ENCODE results near the gene CTSW.
"Not testable (repeated sequence)": the region's sequence is repeated elsewhere in the genome, so short reads cannot be mapped to it uniquely, and the experiment has no call there.

The CTSW gene

DNA sequence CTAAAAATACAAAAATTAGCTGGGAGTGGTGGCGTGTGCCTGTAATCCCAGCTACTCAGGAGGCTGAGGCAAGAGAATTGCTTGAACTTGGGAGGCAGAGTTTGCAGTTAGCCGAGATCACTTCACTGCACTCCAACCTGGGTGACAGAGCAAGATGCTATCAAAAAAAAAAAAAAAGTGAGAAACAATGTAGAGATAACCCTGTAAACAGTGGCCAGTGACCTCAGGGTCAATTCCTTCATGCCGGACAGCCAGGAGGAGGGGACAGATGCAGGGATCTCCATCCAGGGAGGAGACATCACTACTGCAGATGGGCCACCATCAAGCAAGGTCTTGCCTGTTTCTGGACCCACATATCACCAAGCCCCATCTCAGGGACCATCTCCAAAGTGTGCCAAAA lies 31.9 kb upstream of the CTSW start:
- Histone ChIP-seq H3K4me1 (ENCODE audit: insufficient read depth, insufficient read length) (peaks cover 5% of the 10 kb centered on the region), H3K9ac (ENCODE audit: insufficient read length, low read depth) (no peak overlapping the region), H3K27me3 (ENCODE audit: insufficient read depth, insufficient read length) (no peaks in the 10 kb centered on the region), H3K9me3 (ENCODE audit: insufficient read depth, low read length) (peaks cover 19% of the 10 kb centered on the region; the same call in 1 of the 2 replicates), H3K4me3 (ENCODE audit: insufficient read length, low read depth) (no peak overlapping the region), H3K36me3 (ENCODE audit: insufficient read depth, insufficient read length, low read length) (peaks cover 18% of the 10 kb centered on the region)
- DNase-seq (ENCODE audit: low read depth, low spot score), result no peak
- no peak for TF ChIP-seq ZNF274 (IDR thresholded peaks at IDR 0.05; ENCODE audit: low read depth, low read length)
- no peak for TF ChIP-seq YY1 (IDR thresholded peaks at IDR 0.05; ENCODE audit: insufficient read depth, insufficient read length)
- no peak for TF ChIP-seq SUZ12 (IDR thresholded peaks at IDR 0.05; ENCODE audit: extremely low read depth, insufficient read depth, insufficient read length)

DNA sequence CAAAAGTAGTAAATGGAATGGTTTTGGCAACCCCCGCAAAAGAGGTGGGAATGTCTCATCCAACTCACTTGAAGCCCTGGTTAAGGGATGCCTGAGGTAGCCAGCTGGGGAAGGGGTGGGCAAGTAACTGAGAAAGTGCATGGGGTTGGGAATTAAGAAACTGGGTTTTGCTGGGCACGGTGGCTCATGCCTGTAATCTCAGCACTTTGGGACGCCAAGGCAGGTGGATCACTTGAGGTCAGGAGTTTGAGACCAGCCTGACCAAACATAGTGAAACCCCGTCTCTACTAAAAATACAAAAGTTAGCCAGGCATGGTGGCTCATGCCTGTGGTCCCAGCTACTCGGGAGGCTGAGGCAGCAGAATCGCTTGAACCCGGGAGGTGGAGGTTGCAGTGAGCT lies 30.9 kb upstream of the CTSW start:
- not testable (repeated sequence) for H3K9ac ChIP-seq (ENCODE audit: insufficient read length, low read depth); H3K4me3 ChIP-seq (ENCODE audit: insufficient read length, low read depth); H3K4me1 ChIP-seq (ENCODE audit: insufficient read depth, insufficient read length); H3K27me3 ChIP-seq (ENCODE audit: insufficient read depth, insufficient read length); DNase-seq (ENCODE audit: low read depth, low spot score)
- Histone ChIP-seq H3K36me3 (ENCODE audit: insufficient read depth, insufficient read length, low read length) (peaks cover 27% of the 10 kb centered on the region), H3K9me3 (ENCODE audit: insufficient read depth, low read length) (peaks cover 19% of the 10 kb centered on the region; the same call in 1 of the 2 replicates)

- Histone ChIP-seq H3K9ac (ENCODE audit: insufficient read length, low read depth) (no peak overlapping the region), H3K9me3 (ENCODE audit: insufficient read depth, low read length) (peaks cover 19% of the 10 kb centered on the region; the same call in 1 of the 2 replicates), H3K4me1 (ENCODE audit: insufficient read depth, insufficient read length) (peaks cover 8% of the 10 kb centered on the region), H3K27me3 (ENCODE audit: insufficient read depth, insufficient read length) (no peaks in the 10 kb centered on the region), H3K4me3 (ENCODE audit: insufficient read length, low read depth) (no peak overlapping the region), H3K36me3 (ENCODE audit: insufficient read depth, insufficient read length, low read length) (peaks cover 34% of the 10 kb centered on the region)
- no peak for DNase-seq (ENCODE audit: low read depth, low spot score)
- TF ChIP-seq ZNF274 (IDR thresholded peaks at IDR 0.05; ENCODE audit: low read depth, low read length) (no peak), YY1 (IDR thresholded peaks at IDR 0.05; ENCODE audit: insufficient read depth, insufficient read length) (no peak), SUZ12 (IDR thresholded peaks at IDR 0.05; ENCODE audit: extremely low read depth, insufficient read depth, insufficient read length) (no peak)
These were observed 30.3 kb upstream of the CTSW start for GRCh38 chr11:65849366-65849765.

DNA sequence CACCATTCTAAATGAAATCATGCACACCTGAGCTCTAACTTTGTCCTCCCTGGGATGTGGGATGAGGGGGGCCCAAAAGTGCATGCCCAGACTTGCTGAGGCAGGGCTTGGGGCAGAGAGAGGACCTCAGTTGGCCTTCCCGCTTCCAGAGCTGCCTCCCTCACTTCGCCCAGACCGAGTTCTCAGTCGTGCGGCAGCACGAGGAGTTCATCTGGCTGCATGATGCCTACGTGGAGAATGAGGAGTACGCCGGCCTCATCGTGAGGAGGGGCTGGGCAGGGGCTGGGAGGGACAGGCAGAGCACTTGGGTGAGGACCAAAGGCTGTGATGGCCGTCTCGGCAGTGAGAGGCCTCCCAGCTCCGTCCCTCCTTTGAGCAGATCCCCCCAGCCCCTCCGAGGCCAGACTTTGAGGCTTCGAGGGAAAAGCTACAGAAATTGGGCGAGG lies 29.8 kb upstream of the CTSW start:
- peaks cover 38% of the 10 kb centered on the region for H3K36me3 ChIP-seq (ENCODE audit: insufficient read depth, insufficient read length, low read length)

GRCh38 chr11:65850217-65851082 lies 29.2 kb upstream of the CTSW start:
- Histone ChIP-seq H3K9ac (ENCODE audit: insufficient read length, low read depth) (peak overlapping the region; percentile 13), H3K36me3 (ENCODE audit: insufficient read depth, insufficient read length, low read length) (peaks cover 45% of the 10 kb centered on the region), H3K4me1 (ENCODE audit: insufficient read depth, insufficient read length) (peaks cover 8% of the 10 kb centered on the region), H3K27me3 (ENCODE audit: insufficient read depth, insufficient read length) (no peaks in the 10 kb centered on the region), H3K4me3 (ENCODE audit: insufficient read length, low read depth) (no peak overlapping the region), H3K9me3 (ENCODE audit: insufficient read depth, low read length) (peaks cover 19% of the 10 kb centered on the region; the same call in 1 of the 2 replicates)
- no peak for TF ChIP-seq YY1 (IDR thresholded peaks at IDR 0.05; ENCODE audit: insufficient read depth, insufficient read length)
- TF ChIP-seq SUZ12 (IDR thresholded peaks at IDR 0.05; ENCODE audit: extremely low read depth, insufficient read depth, insufficient read length), result no peak
- TF ChIP-seq ZNF274 (IDR thresholded peaks at IDR 0.05; ENCODE audit: low read depth, low read length), result no peak
- no peak for DNase-seq (ENCODE audit: low read depth, low spot score)

More for the DNA sequence above, 29.8 kb upstream of the CTSW start:
- TF ChIP-seq YY1 (IDR thresholded peaks at IDR 0.05; ENCODE audit: insufficient read depth, insufficient read length) (no peak), ZNF274 (IDR thresholded peaks at IDR 0.05; ENCODE audit: low read depth, low read length) (no peak), SUZ12 (IDR thresholded peaks at IDR 0.05; ENCODE audit: extremely low read depth, insufficient read depth, insufficient read length) (no peak)
- H3K4me1 ChIP-seq (ENCODE audit: insufficient read depth, insufficient read length), result peaks cover 8% of the 10 kb centered on the region
- peak overlapping the region; percentile 13 for H3K9ac ChIP-seq (ENCODE audit: insufficient read length, low read depth)
- no peak overlapping the region for H3K4me3 ChIP-seq (ENCODE audit: insufficient read length, low read depth)
- H3K27me3 ChIP-seq (ENCODE audit: insufficient read depth, insufficient read length), result no peaks in the 10 kb centered on the region
- DNase-seq (ENCODE audit: low read depth, low spot score), result no peak
- peaks cover 19% of the 10 kb centered on the region; the same call in 1 of the 2 replicates for H3K9me3 ChIP-seq (ENCODE audit: insufficient read depth, low read length)

GRCh38 chr11:65851083-65851579 lies 28.5 kb upstream of the CTSW start:
- Histone ChIP-seq H3K4me3 (ENCODE audit: insufficient read length, low read depth) (no peak overlapping the region), H3K9me3 (ENCODE audit: insufficient read depth, low read length) (peaks cover 19% of the 10 kb centered on the region; the same call in 1 of the 2 replicates), H3K27me3 (ENCODE audit: insufficient read depth, insufficient read length) (no peaks in the 10 kb centered on the region), H3K4me1 (ENCODE audit: insufficient read depth, insufficient read length) (peaks cover 8% of the 10 kb centered on the region), H3K9ac (ENCODE audit: insufficient read length, low read depth) (no peak overlapping the region), H3K36me3 (ENCODE audit: insufficient read depth, insufficient read length, low read length) (peaks cover 52% of the 10 kb centered on the region)
- peak; percentile 75 for DNase-seq (ENCODE audit: low read depth, low spot score)
- TF ChIP-seq SUZ12 (IDR thresholded peaks at IDR 0.05; ENCODE audit: extremely low read depth, insufficient read depth, insufficient read length) (no peak), ZNF274 (IDR thresholded peaks at IDR 0.05; ENCODE audit: low read depth, low read length) (no peak), YY1 (IDR thresholded peaks at IDR 0.05; ENCODE audit: insufficient read depth, insufficient read length) (no peak)

GRCh38 chr11:65851811-65852507 lies 27.7 kb upstream of the CTSW start:
- Histone ChIP-seq H3K4me1 (ENCODE audit: insufficient read depth, insufficient read length) (peaks cover 8% of the 10 kb centered on the region), H3K4me3 (ENCODE audit: insufficient read length, low read depth) (no peak overlapping the region), H3K9ac (ENCODE audit: insufficient read length, low read depth) (peak overlapping the region; percentile 17), H3K27me3 (ENCODE audit: insufficient read depth, insufficient read length) (no peaks in the 10 kb centered on the region), H3K9me3 (ENCODE audit: insufficient read depth, low read length) (peaks cover 19% of the 10 kb centered on the region; the same call in 1 of the 2 replicates), H3K36me3 (ENCODE audit: insufficient read depth, insufficient read length, low read length) (peaks cover 60% of the 10 kb centered on the region)
- TF ChIP-seq SUZ12 (IDR thresholded peaks at IDR 0.05; ENCODE audit: extremely low read depth, insufficient read depth, insufficient read length) (no peak), ZNF274 (IDR thresholded peaks at IDR 0.05; ENCODE audit: low read depth, low read length) (no peak)
- DNase-seq (ENCODE audit: low read depth, low spot score), result no peak

All from NT2/D1 (cell line).